GM12891 (cell line): ENCODE measurements around the gene LAPTM5.

Source experiments
- POLR2A ChIP-seq: IDR thresholded peaks from 2 replicates; pipeline ENCODE4 v1.6.1; 2011; ENCODE audit warnings: low read depth, low read length, control low read depth
- POLR2AphosphoS5 ChIP-seq: IDR thresholded peaks from 2 replicates; pipeline ENCODE4 v1.6.1; 2011; ENCODE audit warnings: low read depth, low read length, control low read depth
- POU2F2 ChIP-seq: IDR thresholded peaks from 2 replicates; pipeline ENCODE4 v1.6.1; 2011; ENCODE audit warnings: low read depth, mild to moderate bottlenecking, control low read depth, low read length, moderate library complexity

GRCh38 chr1:30714536-30715090, 43.0 kb downstream of the LAPTM5 start:
- TF ChIP-seq POLR2AphosphoS5 (no peak), POLR2A (no peak), POU2F2 (no peak)
